ENCODE measurements around the gene TNFRSF21. TPM values are rescaled to one million over a fixed set of nuclear protein-coding genes. Genes with fewer than 3 reads are reported as not detected.

The TNFRSF21 gene
- polyA plus RNA-seq, 1 donor from 2014 or later = 13.0 TPM

DNA sequence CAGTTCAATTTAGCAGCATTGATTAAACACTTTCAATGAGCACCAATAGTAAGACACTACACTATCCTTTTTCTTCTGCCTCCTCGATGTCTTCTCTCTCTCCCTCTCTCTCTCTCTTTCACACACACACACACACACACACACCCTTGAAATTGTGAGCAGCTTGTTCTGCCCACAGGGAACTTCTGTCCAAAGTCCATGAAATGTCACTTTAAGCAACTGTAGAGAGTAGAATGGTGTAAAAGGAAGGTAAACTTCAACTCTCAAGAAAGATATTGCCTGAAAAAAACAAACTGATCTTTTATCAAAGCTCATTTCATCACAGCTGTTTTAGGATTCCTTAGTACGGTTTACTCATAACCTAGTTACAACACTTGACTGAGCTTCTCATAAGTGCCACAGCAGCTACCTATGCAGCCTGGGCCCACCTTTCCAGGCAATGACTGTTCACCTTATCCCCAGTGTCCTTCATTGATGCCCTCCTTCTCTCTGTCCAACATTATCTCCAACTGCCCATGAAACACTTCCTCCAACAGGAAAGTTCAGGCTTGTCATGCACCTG lies 107.0 kb downstream of the TNFRSF21 start:
- H3K27me3 ChIP-seq (ENCODE audit: insufficient read depth, low read depth, low read length) = no peaks in the 10 kb centered on the region
- H3K9ac ChIP-seq (ENCODE audit: low read length) = no peak overlapping the region
- H3K79me2 ChIP-seq (replicated peaks; ENCODE audit: insufficient read depth, low read length) = no peaks in the 10 kb centered on the region
- no peak overlapping the region for H2AFZ ChIP-seq (ENCODE audit: low read depth, low read length)
- no peak for TF ChIP-seq SMC3 (conservative IDR thresholded peaks at IDR 0.05; ENCODE audit: poor library complexity)
- no peak for TF ChIP-seq EP300 (conservative IDR thresholded peaks at IDR 0.05; ENCODE audit: poor library complexity, severe bottlenecking)
- no peak for TF ChIP-seq RAD21 (conservative IDR thresholded peaks at IDR 0.05)
- no peaks in the 10 kb centered on the region for H3K9me3 ChIP-seq (ENCODE audit: low read length)
- H3K9me2 ChIP-seq (ENCODE audit: insufficient read depth, low read length) = no peaks in the 10 kb centered on the region
- no peaks in the 10 kb centered on the region for H3F3A ChIP-seq (ENCODE audit: insufficient read depth, low read length, poor library complexity, severe bottlenecking)
- no peak overlapping the region for H3K4me3 ChIP-seq (ENCODE audit: low read length)
- H3K4me2 ChIP-seq (ENCODE audit: low read length) = no peak overlapping the region
- no peaks in the 10 kb centered on the region for H4K20me1 ChIP-seq (ENCODE audit: insufficient read depth)
- H3K27ac ChIP-seq (ENCODE audit: low read length) = no peak overlapping the region
- no peaks in the 10 kb centered on the region for H3K36me3 ChIP-seq (ENCODE audit: insufficient read depth, low read length)

DNA sequence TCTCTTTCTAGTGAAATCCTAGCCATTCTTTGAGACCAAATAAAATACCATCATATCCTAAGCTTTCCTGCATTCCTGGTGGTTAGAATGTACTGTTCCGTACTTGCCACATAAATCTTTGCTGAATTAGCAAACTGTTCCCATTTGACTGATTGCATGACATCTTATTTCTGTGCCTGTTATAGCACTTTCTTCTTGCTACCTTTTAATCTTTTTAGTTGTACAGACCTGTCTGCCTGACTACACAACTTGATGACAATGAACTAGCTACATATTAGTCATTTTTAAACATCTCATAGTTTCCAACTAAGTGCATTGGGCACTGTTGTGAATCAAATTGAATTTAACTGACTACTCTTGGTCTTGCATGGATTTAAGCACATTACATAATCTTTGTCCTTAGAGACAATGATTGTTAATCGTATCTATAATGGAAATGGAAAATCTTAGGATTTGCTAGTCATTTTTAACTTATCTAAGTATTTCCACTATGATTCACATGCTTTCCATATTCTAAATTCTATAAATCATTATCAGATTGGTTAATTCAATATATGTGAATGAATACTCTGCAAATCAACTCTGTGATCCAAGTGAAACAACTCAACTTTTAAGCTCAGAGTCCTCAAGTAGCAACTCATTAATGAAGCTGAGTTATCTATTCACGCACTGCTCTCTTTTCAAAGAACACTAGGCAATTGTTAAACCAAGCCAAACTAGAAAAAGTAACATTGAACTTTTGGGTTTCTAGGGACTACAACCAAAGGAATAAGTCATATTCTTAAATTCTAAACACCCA lies 109.0 kb downstream of the TNFRSF21 start:
- no peak overlapping the region for H3K9ac ChIP-seq (ENCODE audit: low read length)
- TF ChIP-seq EZH2 (IDR thresholded peaks at IDR 0.05; ENCODE audit: borderline replicate concordance, insufficient read depth, low read length, poor library complexity, severe bottlenecking) = no peak
- no peak for TF ChIP-seq TAF1 (IDR thresholded peaks at IDR 0.05; ENCODE audit: low read depth)
- TF ChIP-seq, protein P1, sequence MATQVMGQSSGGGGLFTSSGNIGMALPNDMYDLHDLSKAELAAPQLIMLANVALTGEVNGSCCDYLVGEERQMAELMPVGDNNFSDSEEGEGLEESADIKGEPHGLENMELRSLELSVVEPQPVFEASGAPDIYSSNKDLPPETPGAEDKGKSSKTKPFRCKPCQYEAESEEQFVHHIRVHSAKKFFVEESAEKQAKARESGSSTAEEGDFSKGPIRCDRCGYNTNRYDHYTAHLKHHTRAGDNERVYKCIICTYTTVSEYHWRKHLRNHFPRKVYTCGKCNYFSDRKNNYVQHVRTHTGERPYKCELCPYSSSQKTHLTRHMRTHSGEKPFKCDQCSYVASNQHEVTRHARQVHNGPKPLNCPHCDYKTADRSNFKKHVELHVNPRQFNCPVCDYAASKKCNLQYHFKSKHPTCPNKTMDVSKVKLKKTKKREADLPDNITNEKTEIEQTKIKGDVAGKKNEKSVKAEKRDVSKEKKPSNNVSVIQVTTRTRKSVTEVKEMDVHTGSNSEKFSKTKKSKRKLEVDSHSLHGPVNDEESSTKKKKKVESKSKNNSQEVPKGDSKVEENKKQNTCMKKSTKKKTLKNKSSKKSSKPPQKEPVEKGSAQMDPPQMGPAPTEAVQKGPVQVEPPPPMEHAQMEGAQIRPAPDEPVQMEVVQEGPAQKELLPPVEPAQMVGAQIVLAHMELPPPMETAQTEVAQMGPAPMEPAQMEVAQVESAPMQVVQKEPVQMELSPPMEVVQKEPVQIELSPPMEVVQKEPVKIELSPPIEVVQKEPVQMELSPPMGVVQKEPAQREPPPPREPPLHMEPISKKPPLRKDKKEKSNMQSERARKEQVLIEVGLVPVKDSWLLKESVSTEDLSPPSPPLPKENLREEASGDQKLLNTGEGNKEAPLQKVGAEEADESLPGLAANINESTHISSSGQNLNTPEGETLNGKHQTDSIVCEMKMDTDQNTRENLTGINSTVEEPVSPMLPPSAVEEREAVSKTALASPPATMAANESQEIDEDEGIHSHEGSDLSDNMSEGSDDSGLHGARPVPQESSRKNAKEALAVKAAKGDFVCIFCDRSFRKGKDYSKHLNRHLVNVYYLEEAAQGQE (IDR thresholded peaks at IDR 0.05; ENCODE audit: borderline replicate concordance) = no peak
- no peak for TF ChIP-seq POLR2AphosphoS5 (IDR thresholded peaks at IDR 0.05)
- no peak for TF ChIP-seq SMC3 (conservative IDR thresholded peaks at IDR 0.05; ENCODE audit: poor library complexity)
- H3K27me3 ChIP-seq (ENCODE audit: insufficient read depth, low read depth, low read length) = no peaks in the 10 kb centered on the region
- no peaks in the 10 kb centered on the region for H3K9me3 ChIP-seq (ENCODE audit: low read length)
- H3K36me3 ChIP-seq (ENCODE audit: insufficient read depth, low read length) = no peaks in the 10 kb centered on the region
- H4K20me1 ChIP-seq (ENCODE audit: insufficient read depth) = no peaks in the 10 kb centered on the region
- H3K4me3 ChIP-seq (ENCODE audit: low read length) = no peak overlapping the region
- H3K79me2 ChIP-seq (replicated peaks; ENCODE audit: insufficient read depth, low read length) = no peaks in the 10 kb centered on the region
- H3K27ac ChIP-seq (ENCODE audit: low read length) = no peak overlapping the region
- H2AFZ ChIP-seq (ENCODE audit: low read depth, low read length) = no peak overlapping the region
- no peaks in the 10 kb centered on the region for H3F3A ChIP-seq (ENCODE audit: insufficient read depth, low read length, poor library complexity, severe bottlenecking)
- no peaks in the 10 kb centered on the region for H3K9me2 ChIP-seq (ENCODE audit: insufficient read depth, low read length)
- no peak overlapping the region for H3K4me2 ChIP-seq (ENCODE audit: low read length)

DNA sequence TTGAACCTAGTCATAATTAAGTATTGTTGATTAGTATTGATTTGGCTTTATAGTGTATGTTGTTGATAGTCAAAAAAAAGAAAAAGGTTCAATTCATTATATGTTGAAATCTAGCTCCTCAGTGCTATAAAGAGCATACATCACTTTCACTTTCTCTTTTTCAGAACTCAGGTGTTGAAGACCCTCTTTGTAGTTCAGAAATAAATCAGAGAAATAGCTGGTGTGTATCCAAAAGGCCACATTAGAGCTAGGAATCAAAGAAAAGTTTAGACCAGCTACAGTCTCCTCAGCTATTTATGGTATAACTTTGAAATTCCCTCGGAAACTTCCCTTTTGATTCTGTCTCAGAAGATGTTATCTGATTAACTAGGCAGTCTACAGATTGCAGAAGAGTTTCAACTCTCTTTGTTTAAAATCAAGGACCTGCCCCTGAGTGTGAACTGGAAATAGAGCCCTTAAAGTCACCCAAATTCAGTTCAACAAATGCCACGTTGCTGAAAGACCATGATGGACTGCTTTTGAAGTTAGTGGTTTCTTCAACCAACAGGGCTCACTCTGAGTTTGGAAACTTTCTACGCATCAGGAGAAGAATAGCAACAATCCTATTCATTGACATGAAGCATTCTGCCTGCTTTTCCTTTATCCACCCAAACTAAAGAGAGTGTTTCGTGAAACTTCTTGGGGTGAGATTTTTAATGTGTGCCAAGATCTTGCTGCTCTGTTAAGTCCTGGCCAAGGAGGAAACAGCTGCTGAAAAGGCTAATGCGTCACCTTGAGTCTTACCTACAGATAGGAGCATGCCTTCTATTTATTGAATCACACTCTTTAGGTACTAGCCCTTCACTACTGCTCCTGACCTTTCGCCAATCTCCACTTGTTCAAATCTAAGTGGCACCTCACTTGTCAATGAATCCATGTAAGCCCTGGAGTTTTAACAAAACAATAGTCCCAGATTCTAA lies 111.7 kb downstream of the TNFRSF21 start:
- Histone ChIP-seq H2AFZ (ENCODE audit: low read depth, low read length) (no peak overlapping the region), H3K27ac (ENCODE audit: low read length) (no peak overlapping the region), H3K9me2 (ENCODE audit: insufficient read depth, low read length) (no peaks in the 10 kb centered on the region), H3K4me2 (ENCODE audit: low read length) (no peak overlapping the region), H3K4me3 (ENCODE audit: low read length) (no peak overlapping the region), H3K36me3 (ENCODE audit: insufficient read depth, low read length) (no peaks in the 10 kb centered on the region), H3K9ac (ENCODE audit: low read length) (no peak overlapping the region), H4K20me1 (ENCODE audit: insufficient read depth) (no peaks in the 10 kb centered on the region), H3K79me2 (replicated peaks; ENCODE audit: insufficient read depth, low read length) (no peaks in the 10 kb centered on the region), H3K9me3 (ENCODE audit: low read length) (no peaks in the 10 kb centered on the region), H3F3A (ENCODE audit: insufficient read depth, low read length, poor library complexity, severe bottlenecking) (no peaks in the 10 kb centered on the region), H3K27me3 (ENCODE audit: insufficient read depth, low read depth, low read length) (no peaks in the 10 kb centered on the region)
- TF ChIP-seq, protein P1 (IDR thresholded peaks at IDR 0.05; ENCODE audit: borderline replicate concordance) = no peak
- TF ChIP-seq POLR2AphosphoS5 (IDR thresholded peaks at IDR 0.05) (no peak), TAF1 (IDR thresholded peaks at IDR 0.05; ENCODE audit: low read depth) (no peak), EZH2 (IDR thresholded peaks at IDR 0.05; ENCODE audit: borderline replicate concordance, insufficient read depth, low read length, poor library complexity, severe bottlenecking) (no peak), MXI1 (conservative IDR thresholded peaks at IDR 0.05; ENCODE audit: poor library complexity, severe bottlenecking) (no peak), SMC3 (conservative IDR thresholded peaks at IDR 0.05; ENCODE audit: poor library complexity) (no peak), RAD21 (conservative IDR thresholded peaks at IDR 0.05) (no peak)
- TF ChIP-seq, protein P2, sequence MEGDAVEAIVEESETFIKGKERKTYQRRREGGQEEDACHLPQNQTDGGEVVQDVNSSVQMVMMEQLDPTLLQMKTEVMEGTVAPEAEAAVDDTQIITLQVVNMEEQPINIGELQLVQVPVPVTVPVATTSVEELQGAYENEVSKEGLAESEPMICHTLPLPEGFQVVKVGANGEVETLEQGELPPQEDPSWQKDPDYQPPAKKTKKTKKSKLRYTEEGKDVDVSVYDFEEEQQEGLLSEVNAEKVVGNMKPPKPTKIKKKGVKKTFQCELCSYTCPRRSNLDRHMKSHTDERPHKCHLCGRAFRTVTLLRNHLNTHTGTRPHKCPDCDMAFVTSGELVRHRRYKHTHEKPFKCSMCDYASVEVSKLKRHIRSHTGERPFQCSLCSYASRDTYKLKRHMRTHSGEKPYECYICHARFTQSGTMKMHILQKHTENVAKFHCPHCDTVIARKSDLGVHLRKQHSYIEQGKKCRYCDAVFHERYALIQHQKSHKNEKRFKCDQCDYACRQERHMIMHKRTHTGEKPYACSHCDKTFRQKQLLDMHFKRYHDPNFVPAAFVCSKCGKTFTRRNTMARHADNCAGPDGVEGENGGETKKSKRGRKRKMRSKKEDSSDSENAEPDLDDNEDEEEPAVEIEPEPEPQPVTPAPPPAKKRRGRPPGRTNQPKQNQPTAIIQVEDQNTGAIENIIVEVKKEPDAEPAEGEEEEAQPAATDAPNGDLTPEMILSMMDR (IDR thresholded peaks at IDR 0.05; ENCODE audit: poor library complexity, severe bottlenecking) = no peak

Measured in neural cell (in vitro differentiated cells).